ENCODE results near the gene PPM1F.
"Not testable (repeated sequence)": the region's sequence is repeated elsewhere in the genome, so short reads cannot be mapped to it uniquely, and the experiment has no call there.

PPM1F gene

DNA sequence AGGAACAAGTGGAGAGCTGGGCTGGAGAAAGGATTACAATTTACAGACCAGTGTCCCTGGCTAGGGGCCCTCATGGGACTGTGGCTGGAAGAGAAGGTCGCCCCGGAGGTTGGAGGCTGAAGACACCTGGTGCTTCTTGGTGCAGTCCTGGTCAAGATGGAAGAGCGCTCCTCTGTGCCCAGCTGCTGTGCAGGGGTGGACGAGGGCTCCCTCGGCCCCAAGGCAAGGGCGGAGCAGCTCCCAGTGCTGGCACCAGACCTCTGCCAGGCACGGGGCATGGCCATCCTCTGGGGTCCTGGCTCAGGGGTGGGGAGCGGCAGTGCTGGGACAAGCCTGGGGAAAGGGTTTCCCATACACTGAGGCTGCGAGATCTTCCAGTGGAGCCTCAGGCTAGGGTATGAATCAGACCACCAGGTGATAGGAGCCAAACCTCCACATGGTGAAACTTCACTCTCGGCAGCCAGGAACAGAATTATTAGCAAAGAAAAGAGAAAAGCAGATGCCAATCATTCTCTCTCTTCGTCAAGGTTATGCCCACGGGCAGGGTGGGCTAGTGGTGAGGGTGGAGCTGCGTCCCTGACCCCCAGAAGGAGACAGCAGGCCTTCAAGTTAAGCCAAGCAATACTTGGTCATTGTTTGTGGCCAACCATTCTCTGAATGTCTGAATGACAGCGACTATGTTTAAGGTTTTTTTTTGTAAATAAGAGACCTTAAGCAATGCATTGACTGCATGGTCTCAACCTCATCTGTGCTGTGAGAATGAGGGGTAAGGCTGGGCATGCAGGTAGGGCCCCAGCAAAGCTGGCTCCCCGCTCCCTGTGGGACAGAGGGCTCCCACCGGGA, 32.1 kb downstream of the PPM1F start:
- no peak for DNase-seq (ENCODE audit: low read depth in 2 of 2)

DNA sequence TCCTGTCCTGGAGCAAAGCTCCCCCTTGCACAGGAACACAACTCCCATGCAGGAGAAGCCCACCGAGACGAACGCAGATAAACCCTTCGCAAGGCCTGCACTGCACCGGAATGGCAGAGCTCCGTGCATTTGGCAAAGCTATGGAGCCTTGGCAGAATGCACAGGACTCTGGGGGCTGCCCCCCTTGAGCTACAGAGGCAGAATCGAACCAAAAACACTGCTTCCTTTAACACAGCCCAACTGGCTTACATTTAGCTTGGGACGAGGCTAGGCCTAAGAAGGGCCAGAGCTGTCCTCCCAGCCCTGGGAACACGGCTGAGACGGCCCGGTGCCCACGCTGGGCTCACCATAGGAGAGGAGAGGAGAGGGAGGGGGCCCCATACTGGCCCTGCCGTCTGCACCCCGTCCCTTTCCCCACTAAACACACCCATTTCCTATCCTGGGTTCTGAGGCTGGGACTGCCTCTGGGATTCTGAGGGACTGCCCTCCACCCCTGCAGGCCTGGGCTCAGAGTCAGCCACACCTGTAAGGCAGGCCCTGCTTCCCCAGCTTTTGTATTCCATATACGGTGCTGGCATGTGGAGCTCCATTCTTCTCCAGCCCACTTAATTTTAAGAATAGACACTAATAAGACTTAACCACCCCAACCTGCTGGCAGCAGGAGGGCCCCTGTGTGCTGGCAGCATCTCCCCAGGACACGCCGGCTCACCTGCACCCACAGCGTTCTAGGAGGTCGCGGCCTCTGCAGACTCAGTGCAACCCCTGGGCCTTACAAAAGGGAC, 32.9 kb downstream of the PPM1F start:
- DNase-seq (ENCODE audit: low read depth in 2 of 2) = no peak

GRCh38 chr22:21918466-21919185, 34.0 kb downstream of the PPM1F start:
- DNase-seq (ENCODE audit: low read depth in 2 of 2) = no peak

GRCh38 chr22:21917959-21918261, 34.7 kb downstream of the PPM1F start:
- no peak for DNase-seq (ENCODE audit: low read depth in 2 of 2)

DNA sequence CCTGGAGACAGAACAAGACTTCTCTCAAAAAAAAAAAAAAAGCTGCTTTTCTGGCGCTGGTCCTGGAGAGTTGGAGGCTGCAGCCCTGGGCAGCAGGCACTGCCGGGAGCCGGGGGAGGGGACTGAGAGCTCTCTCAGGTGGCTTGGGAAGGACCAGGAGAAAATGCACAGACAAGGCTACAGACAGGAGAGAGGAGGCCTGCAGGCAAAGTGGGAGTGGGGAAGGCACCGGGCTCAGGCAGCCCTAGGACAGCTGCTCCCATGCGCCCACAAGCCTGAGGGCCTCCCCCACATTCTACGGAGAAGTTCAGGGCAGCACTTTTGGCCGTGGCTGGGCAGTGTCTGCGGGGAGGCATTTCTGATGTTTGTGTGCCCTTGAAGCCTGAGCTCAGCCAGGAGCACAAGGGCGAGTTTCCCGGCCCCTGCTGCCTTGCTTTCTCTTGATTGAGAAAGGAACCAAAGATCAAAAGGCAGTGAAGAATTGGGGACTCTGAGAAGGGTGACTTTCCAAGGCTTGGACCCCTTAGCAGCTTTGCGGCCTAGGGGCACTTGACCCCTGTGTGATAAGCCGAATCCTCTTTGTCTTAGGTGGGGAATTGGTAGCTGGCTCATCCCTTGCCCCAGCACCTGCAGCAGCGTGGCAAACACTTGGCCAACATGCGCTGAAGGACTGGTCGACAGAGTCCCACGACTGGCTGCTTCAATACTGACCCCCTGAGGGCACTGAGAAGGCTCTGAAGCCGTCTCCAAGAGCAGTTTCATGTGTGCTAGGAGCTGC, 35.3 kb downstream of the PPM1F start:
- no peak for DNase-seq (ENCODE audit: low read depth in 2 of 2)

DNA sequence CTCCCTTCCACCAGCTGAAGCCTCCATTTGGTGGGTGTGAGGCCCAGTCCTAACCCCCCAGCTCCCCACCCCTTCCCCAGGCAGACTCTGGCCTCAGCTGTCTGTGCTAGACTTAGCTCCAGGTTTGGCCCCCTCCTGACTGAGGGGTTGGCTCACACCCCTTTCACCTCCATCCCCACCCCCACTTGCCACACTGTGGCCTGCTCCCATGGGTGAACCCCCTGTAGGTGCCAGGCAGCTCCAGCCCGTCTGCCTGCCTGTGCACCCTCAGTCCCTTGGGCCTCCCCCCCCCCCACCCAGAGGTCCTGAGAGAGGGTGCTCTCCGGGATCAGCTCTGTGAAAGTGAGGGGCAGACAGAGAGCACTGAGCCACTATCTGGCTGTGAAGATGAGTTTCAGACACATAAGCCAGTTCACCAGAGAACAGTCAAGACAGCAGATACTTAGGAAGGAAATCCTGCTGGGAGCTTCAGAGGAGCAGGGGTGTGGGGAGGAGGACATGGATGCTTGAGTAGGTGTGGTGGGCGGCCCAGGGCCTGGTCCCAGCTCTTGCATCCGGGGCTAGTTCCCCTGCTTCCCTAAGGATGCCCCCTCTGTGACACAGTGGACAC, 36.2 kb downstream of the PPM1F start:
- DNase-seq (ENCODE audit: low read depth in 2 of 2) = no peak

DNA sequence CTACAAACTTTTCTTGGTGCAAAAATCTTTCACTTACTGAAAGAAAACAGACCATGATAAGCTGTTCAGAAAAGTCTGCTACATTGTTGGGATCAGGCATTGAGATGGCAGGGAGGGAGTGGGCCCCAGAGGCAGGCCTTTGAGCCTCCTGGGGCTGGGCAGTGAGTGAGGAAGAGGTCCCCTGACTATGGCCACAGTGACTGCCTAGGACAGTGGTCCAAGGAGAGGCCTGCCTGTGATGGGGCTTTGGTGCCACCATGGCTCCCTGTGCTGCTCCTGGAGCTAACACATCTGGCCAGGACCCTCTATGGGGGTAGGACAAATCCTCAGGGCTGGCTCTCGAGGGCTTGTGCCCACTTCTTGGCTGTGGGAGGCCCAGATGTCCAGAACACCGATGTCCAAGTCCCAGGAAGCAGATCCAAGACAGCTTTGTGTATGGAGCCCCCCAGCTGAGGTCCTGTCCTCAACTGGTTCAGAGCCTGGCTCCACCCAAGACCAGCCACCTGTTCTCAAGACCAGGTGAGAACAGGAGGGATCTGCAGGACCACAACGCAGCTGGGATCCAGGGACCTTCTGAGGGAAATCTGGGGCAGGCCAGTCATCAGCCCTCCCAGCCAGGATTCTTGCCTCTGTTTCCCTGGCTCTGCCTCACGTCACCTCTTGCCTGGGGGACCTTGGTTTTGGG, 36.9 kb downstream of the PPM1F start:
- DNase-seq (ENCODE audit: low read depth in 2 of 2) = no peak

GRCh38 chr22:21914033-21914642, 38.5 kb downstream of the PPM1F start:
- DNase-seq (ENCODE audit: low read depth in 2 of 2) = not testable (repeated sequence)

GRCh38 chr22:21910367-21910766, 42.3 kb downstream of the PPM1F start:
- not testable (repeated sequence) for DNase-seq (ENCODE audit: low read depth in 2 of 2)

- DNase-seq (ENCODE audit: low read depth in 2 of 2) = no peak
These were observed 42.8 kb downstream of the PPM1F start for GRCh38 chr22:21909871-21910270.

DNA sequence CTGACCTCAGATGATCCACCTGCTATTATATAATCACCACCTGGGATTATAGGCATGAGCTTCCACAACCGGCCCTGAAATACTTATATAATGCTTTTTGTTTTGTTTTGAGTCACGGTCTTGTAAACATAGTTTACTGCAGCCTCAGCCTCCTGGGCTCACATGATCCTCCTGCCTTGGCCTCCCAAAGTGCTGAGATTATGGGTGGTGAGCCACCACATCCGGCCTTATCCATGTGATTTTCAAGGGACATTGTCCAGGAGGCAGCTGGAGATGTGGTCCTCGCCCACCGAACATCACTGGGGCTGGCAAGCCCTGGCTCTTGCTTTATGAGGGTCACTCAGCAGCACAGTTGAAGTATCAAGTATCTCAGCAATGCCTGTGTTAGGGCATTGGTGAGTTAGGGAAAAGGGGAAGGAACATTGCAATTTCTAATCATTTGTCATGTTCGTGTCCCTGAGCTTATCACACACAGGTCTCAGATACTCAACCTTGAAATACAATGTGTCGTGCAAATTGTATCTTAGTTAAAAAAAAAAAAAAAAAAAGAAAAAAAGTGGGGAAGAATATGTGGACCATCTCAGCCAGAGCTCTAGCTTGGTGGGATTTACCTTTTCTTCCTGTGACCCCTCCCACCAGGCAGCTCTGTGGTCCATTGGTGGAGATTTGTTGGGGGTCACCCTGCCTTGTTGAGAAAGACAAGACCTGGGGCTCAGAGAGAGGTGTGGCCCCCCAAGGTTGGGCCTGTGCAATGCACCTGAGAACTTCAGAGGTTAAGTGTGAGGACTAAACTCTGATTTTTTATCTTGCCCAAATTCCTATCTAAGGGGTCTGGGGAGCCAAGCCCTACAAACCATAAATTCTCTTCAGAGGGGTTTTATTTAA, 44.8 kb downstream of the PPM1F start:
- no peak for DNase-seq (ENCODE audit: low read depth in 2 of 2)

GRCh38 chr22:21905234-21905633, 47.4 kb downstream of the PPM1F start:
- not testable (repeated sequence) for DNase-seq (ENCODE audit: low read depth in 2 of 2)

- DNase-seq (ENCODE audit: low read depth in 2 of 2) = no peak
These were observed 48.3 kb downstream of the PPM1F start for GRCh38 chr22:21904250-21904789.

DNA sequence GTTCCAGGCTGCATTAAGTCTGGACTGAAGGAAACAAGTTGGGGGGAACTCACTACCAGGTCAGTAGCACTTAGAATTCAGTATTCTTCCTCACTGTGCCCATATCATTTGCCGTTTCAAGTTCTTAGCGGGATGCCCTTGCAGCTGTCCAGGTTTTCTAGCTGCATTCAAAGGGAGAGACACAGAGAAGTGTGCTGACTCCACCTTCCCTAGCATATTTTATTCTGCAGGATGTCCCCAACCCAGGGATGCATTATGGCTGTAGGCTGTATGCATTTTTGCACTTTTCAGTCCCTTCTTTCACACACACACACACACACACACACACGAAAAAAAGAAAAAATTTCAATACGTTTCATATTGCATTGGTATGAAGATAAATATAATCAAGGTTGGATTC, 49.4 kb downstream of the PPM1F start:
- DNase-seq (ENCODE audit: low read depth in 2 of 2) = no peak

- DNase-seq (ENCODE audit: low read depth in 2 of 2) = no peak
These were observed 50.2 kb downstream of the PPM1F start for GRCh38 chr22:21902296-21903087.

DNA sequence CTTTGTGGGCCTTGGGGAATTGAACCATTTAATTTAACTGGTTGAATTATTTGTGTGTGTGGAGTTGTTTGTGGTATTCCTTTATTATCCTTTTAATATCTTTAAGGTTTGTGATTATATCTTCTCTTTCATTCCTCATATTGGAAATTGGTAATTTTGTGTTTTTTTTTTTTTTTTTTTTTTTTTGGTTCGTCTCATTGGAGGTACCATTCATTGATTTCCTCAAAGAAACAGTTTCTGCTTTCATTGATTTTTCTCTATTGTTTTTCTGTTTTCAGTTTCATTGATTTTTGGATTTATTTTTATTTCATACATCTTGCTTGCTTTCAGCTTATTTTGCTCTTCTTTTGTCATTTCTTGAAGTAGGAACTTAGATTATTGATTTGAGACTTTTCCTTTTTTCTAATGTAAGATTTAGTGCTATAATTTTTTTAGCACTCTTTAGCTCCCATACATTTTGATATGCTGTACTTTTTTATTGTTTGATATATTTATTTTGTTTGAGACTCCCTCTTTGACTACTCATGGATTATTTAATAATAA, 54.2 kb downstream of the PPM1F start:
- DNase-seq (ENCODE audit: low read depth in 2 of 2) = no peak

DNA sequence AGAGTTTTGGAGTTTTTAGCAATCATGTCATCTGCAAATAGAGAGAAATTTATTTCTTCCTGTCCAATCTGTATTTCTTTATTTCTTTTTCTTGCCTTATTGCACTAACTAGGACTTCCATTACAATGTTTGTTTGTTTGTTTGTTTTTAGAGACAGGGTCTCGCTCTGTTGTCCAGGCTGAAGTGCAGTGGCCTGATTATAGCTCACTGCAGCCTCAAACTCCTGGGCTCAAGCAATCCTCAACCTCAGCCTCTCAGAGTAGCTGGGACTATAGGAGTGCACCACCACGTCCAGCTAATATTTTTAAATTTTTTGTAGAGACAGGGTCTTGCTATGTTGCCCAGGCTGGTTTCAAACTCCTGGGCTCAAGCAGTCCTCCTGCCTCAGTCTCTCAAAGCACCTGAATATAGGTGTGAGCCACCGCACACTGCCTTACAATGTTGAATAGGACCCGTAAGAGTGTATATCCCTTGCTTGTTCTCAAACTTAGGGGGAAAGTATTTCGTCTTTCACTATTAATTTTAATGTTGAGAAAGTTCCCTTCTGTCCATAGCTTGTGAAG, 55.6 kb downstream of the PPM1F start:
- no peak for DNase-seq (ENCODE audit: low read depth in 2 of 2)

DNA sequence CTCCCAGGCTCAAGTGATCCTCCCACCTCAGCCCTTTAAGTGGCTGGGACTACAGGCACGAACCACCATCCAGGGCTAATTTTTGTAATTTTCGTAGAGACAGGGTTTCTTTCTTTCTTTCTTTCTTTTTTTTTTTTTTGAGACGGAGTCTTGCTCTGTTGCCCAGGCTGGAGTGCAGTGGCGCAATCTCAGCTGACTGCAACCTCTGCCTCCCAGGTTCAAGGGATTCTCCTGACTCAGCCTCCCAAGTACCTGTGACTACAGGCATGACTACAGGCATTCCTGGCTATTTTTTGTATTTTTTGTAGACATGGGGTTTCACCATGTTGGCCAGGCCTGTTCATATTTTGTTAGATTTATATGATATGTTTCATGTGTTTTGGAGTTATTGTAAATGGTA, 56.4 kb downstream of the PPM1F start:
- not testable (repeated sequence) for DNase-seq (ENCODE audit: low read depth in 2 of 2)
